ENCODE results near the gene GCHFR. TPM values are rescaled to one million over a fixed set of nuclear protein-coding genes. Genes with fewer than 3 reads are reported as not detected.

GCHFR gene
- total RNA-seq, 1 experiment from 2014 or later: 1.4 TPM

GRCh38 chr15:40766194-40766815 is 2.4 kb downstream of the GCHFR start:
- Histone ChIP-seq H3K27ac (no peak overlapping the region), H3K4me3 (no peak overlapping the region), H3K4me1 (replicated peaks) (peaks cover 74% of the 10 kb centered on the region), H3K27me3 (replicated peaks) (no peaks in the 10 kb centered on the region), H3K36me3 (peaks cover 36% of the 10 kb centered on the region), H3K9me3 (replicated peaks) (no peaks in the 10 kb centered on the region)
- no peak for DNase-seq (ENCODE audit: low read depth in 1 of 2, low spot score in 2 of 2)

- DNase-seq (ENCODE audit: low read depth in 1 of 2, low spot score in 2 of 2): no peak
Measured at GRCh38 chr15:40766906-40767837, 3.3 kb downstream of the GCHFR start.

GRCh38 chr15:40767838-40768500 is 4.1 kb downstream of the GCHFR start:
- no peaks in the 10 kb centered on the region for H3K9me3 ChIP-seq (replicated peaks)
- DNase-seq (ENCODE audit: low read depth in 1 of 2, low spot score in 2 of 2): no peak

More at GRCh38 chr15:40766906-40767837, 3.3 kb downstream of the GCHFR start:
- Histone ChIP-seq H3K9me3 (replicated peaks) (no peaks in the 10 kb centered on the region), H3K4me1 (replicated peaks) (peaks cover 74% of the 10 kb centered on the region), H3K27me3 (replicated peaks) (no peaks in the 10 kb centered on the region), H3K4me3 (no peak overlapping the region), H3K27ac (no peak overlapping the region), H3K36me3 (peaks cover 45% of the 10 kb centered on the region)

GRCh38 chr15:40768521-40769273 is 4.8 kb downstream of the GCHFR start:
- Histone ChIP-seq H3K4me3 (no peak overlapping the region), H3K9me3 (replicated peaks) (no peaks in the 10 kb centered on the region), H3K27me3 (replicated peaks) (no peaks in the 10 kb centered on the region), H3K27ac (no peak overlapping the region), H3K4me1 (replicated peaks) (peaks cover 61% of the 10 kb centered on the region), H3K36me3 (peaks cover 50% of the 10 kb centered on the region)
- DNase-seq (ENCODE audit: low read depth in 1 of 2, low spot score in 2 of 2): peak; percentile 41 to 67

More at GRCh38 chr15:40767838-40768500, 4.1 kb downstream of the GCHFR start:
- no peak overlapping the region for H3K27ac ChIP-seq
- H3K27me3 ChIP-seq (replicated peaks): no peaks in the 10 kb centered on the region
- H3K4me3 ChIP-seq: no peak overlapping the region
- peaks cover 68% of the 10 kb centered on the region for H3K4me1 ChIP-seq (replicated peaks)
- peaks cover 49% of the 10 kb centered on the region for H3K36me3 ChIP-seq

- H3K9me3 ChIP-seq (replicated peaks): no peaks in the 10 kb centered on the region
- H3K4me1 ChIP-seq (replicated peaks): peaks cover 53% of the 10 kb centered on the region
- no peak for DNase-seq (ENCODE audit: low read depth in 1 of 2, low spot score in 2 of 2)
- H3K36me3 ChIP-seq: peaks cover 58% of the 10 kb centered on the region
- no peaks in the 10 kb centered on the region for H3K27me3 ChIP-seq (replicated peaks)
- H3K4me3 ChIP-seq: no peak within 1 kb of the TSS
- H3K27ac ChIP-seq: no peak within 1 kb of the TSS
Measured at GRCh38 chr15:40769274-40770146, 5.6 kb downstream of the GCHFR start, which contains the start of gene C15orf62. TSS of gene C15orf62 (plus strand) at chr15:40769980. CDS start at chr15:40770496, 516 bp downstream.

- H3K9me3 ChIP-seq (replicated peaks): no peaks in the 10 kb centered on the region
- no peak overlapping the region for H3K27ac ChIP-seq
- no peak overlapping the region for H3K4me3 ChIP-seq
- H3K4me1 ChIP-seq (replicated peaks): peaks cover 45% of the 10 kb centered on the region
- no peak for DNase-seq (ENCODE audit: low read depth in 1 of 2, low spot score in 2 of 2)
- H3K36me3 ChIP-seq: peaks cover 65% of the 10 kb centered on the region
- H3K27me3 ChIP-seq (replicated peaks): no peaks in the 10 kb centered on the region
Measured at GRCh38 chr15:40770147-40770721, 6.4 kb downstream of the GCHFR start.

GRCh38 chr15:40771242-40771641 is 7.4 kb downstream of the GCHFR start:
- H3K27me3 ChIP-seq (replicated peaks): no peaks in the 10 kb centered on the region
- H3K4me1 ChIP-seq (replicated peaks): peaks cover 35% of the 10 kb centered on the region
- no peak overlapping the region for H3K27ac ChIP-seq
- H3K4me3 ChIP-seq: no peak overlapping the region
- peaks cover 75% of the 10 kb centered on the region for H3K36me3 ChIP-seq
- DNase-seq (ENCODE audit: low read depth in 1 of 2, low spot score in 2 of 2): no peak
- H3K9me3 ChIP-seq (replicated peaks): no peaks in the 10 kb centered on the region

GRCh38 chr15:40772014-40772413 is 8.1 kb downstream of the GCHFR start:
- H3K9me3 ChIP-seq (replicated peaks): no peaks in the 10 kb centered on the region
- H3K27ac ChIP-seq: no peak overlapping the region
- H3K4me1 ChIP-seq (replicated peaks): peaks cover 28% of the 10 kb centered on the region
- no peak overlapping the region for H3K4me3 ChIP-seq
- no peak for DNase-seq (ENCODE audit: low read depth in 1 of 2, low spot score in 2 of 2)
- peaks cover 80% of the 10 kb centered on the region for H3K36me3 ChIP-seq
- no peaks in the 10 kb centered on the region for H3K27me3 ChIP-seq (replicated peaks)

- DNase-seq (ENCODE audit: low read depth in 1 of 2, low spot score in 2 of 2): no peak
- H3K36me3 ChIP-seq: peaks cover 78% of the 10 kb centered on the region
- no peak overlapping the region for H3K4me3 ChIP-seq
- H3K4me1 ChIP-seq (replicated peaks): peaks cover 15% of the 10 kb centered on the region
- H3K27me3 ChIP-seq (replicated peaks): no peaks in the 10 kb centered on the region
- H3K27ac ChIP-seq: no peak overlapping the region
- H3K9me3 ChIP-seq (replicated peaks): no peaks in the 10 kb centered on the region
Measured at GRCh38 chr15:40773496-40773895, 9.6 kb downstream of the GCHFR start.

GRCh38 chr15:40773902-40774301 is 10.0 kb downstream of the GCHFR start:
- H3K36me3 ChIP-seq: peaks cover 79% of the 10 kb centered on the region
- no peak overlapping the region for H3K27ac ChIP-seq
- no peak for DNase-seq (ENCODE audit: low read depth in 1 of 2, low spot score in 2 of 2)
- peaks cover 11% of the 10 kb centered on the region for H3K4me1 ChIP-seq (replicated peaks)
- H3K4me3 ChIP-seq: no peak overlapping the region
- H3K27me3 ChIP-seq (replicated peaks): no peaks in the 10 kb centered on the region
- no peaks in the 10 kb centered on the region for H3K9me3 ChIP-seq (replicated peaks)

GRCh38 chr15:40775007-40775406 is 11.1 kb downstream of the GCHFR start:
- peaks cover 74% of the 10 kb centered on the region for H3K36me3 ChIP-seq
- no peaks in the 10 kb centered on the region for H3K9me3 ChIP-seq (replicated peaks)
- H3K4me1 ChIP-seq (replicated peaks): no peaks in the 10 kb centered on the region; the same call in 1 of the 2 replicates
- no peak overlapping the region for H3K27ac ChIP-seq
- no peaks in the 10 kb centered on the region for H3K27me3 ChIP-seq (replicated peaks)
- no peak for DNase-seq (ENCODE audit: low read depth in 1 of 2, low spot score in 2 of 2)
- no peak overlapping the region for H3K4me3 ChIP-seq

Data from SJSA1 (cell line).